Peyer's patch (tissue), 4 donors: ENCODE data around the gene CDK5R2. TPM values are rescaled to one million over a fixed set of nuclear protein-coding genes. Genes with fewer than 3 reads are reported as not detected.

Source experiments
- DNase-seq, 3 donors: peaks; one replicate each; pipeline ENCODE4 v3.0.0-alpha.2; 2017 to 2019
- H3K27ac ChIP-seq, 4 donors: fragments of 200-600 bp; sonication (generic); one replicate each; pipeline ENCODE4 v1.5.1; 2016 to 2019
- H3K27me3 ChIP-seq, 2 donors: fragments of 200-600 bp; sonication (generic); one replicate each; pipeline ENCODE4 v1.5.1; 2019
- H3K36me3 ChIP-seq, 3 donors: fragments of 200-600 bp; sonication (generic); one replicate each; pipeline ENCODE4 v1.5.1; 2016 to 2019
- H3K4me1 ChIP-seq, 4 donors: fragments of 200-600 bp; sonication (generic); one replicate each; pipeline ENCODE4 v1.5.1; 2016 to 2019
- H3K4me3 ChIP-seq, 4 donors: fragments of 200-600 bp; sonication (generic); 1 replicate in 3 of 4; 2 replicates in 1 of 4; pipeline ENCODE4 v1.5.1; 2016 to 2019; ENCODE audit warnings: mild to moderate bottlenecking in 1 of 4
- H3K9me3 ChIP-seq, 4 donors: fragments of 200-600 bp; sonication (generic); one replicate each; pipeline ENCODE4 v1.5.1; 2016 to 2019; ENCODE audit warnings: mild to moderate bottlenecking in 1 of 4
- POLR2A ChIP-seq, 2 donors: fragments of 450-650 bp; IDR thresholded peaks; one replicate each; pipeline ENCODE4 v1.5.1; 2017; ENCODE audit warnings: antibody characterized with exemption in 2 of 2, mild to moderate bottlenecking in 2 of 2, moderate library complexity in 2 of 2
- total RNA-seq, 4 donors: library from RNA; depleted of rRNA; stranded (reverse); fragments of >200 nt; gene quantifications; one replicate each; pipeline ENCODE4 v1.1.0, GENCODE V29; 2016
- TF ChIP-seq, protein P1 (sequence below), 6 experiments: fragments of 450-650 bp in 4 of 6; fragments of 200-600 bp in 2 of 6; sonication (generic) in 1 of 6; IDR thresholded peaks; one replicate each; pipeline ENCODE4 v1.5.1; 2017 to 2019; ENCODE audit warnings: antibody characterized with exemption in 6 of 6, mild to moderate bottlenecking in 3 of 6, moderate library complexity in 1 of 6

CDK5R2 gene
- total RNA-seq, 4 donors from 2014 or later: 0.54 to 1.1 (median 0.95) TPM; not detected in 1

DNA sequence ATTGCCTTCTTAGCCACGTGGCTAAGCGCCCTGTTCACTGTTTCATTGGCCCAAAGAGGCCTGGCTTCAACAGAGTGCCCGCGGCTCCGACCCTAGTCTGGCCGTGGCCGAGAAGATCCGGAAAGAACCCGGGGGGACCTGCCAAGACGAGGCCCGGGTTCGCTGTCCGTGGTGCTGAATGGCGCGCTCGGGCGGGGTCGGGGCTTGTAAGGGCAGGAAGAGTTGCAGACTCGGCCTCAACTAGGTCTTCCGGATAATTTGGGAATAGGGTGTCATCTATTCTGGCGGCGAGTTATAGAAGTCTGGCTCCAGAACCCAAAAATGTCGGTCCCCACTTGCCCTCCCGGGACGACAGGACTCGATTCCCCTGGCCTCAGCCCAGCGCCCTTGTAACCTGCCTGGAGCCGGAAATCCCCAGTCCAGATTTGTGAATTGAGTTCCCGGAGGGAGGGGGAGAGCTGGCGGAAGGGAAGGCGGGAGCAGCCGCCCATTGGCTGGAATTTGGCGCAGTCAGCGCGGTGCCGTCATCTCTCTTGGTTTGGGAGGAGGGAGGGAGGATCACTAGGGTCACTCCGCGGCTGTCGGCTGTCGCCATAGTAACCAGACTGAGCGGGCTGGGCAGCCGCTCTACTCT, 3.5 kb downstream of the CDK5R2 start:
- peaks cover 0 to 23% (median 7%) of the 10 kb centered on the region in 4 donors for H3K4me1 ChIP-seq
- no peak overlapping the region for H3K27ac ChIP-seq
- H3K27me3 ChIP-seq: peaks cover 0 to 45% of the 10 kb centered on the region in 2 donors
- no peaks in the 10 kb centered on the region for H3K9me3 ChIP-seq
- no peaks in the 10 kb centered on the region for H3K36me3 ChIP-seq
- H3K4me3 ChIP-seq: no peak overlapping the region
- TF ChIP-seq, protein P1, sequence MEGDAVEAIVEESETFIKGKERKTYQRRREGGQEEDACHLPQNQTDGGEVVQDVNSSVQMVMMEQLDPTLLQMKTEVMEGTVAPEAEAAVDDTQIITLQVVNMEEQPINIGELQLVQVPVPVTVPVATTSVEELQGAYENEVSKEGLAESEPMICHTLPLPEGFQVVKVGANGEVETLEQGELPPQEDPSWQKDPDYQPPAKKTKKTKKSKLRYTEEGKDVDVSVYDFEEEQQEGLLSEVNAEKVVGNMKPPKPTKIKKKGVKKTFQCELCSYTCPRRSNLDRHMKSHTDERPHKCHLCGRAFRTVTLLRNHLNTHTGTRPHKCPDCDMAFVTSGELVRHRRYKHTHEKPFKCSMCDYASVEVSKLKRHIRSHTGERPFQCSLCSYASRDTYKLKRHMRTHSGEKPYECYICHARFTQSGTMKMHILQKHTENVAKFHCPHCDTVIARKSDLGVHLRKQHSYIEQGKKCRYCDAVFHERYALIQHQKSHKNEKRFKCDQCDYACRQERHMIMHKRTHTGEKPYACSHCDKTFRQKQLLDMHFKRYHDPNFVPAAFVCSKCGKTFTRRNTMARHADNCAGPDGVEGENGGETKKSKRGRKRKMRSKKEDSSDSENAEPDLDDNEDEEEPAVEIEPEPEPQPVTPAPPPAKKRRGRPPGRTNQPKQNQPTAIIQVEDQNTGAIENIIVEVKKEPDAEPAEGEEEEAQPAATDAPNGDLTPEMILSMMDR (IDR thresholded peaks at IDR 0.05): no peak
- no peak for TF ChIP-seq POLR2A (IDR thresholded peaks at IDR 0.05)
- peak in 2 of 3 donors; percentile 67 to 68 for DNase-seq

GRCh38 chr2:218963601-218964000, 4.1 kb downstream of the CDK5R2 start:
- TF ChIP-seq, protein P1 (IDR thresholded peaks at IDR 0.05): no peak
- TF ChIP-seq POLR2A (IDR thresholded peaks at IDR 0.05): no peak
- H3K27ac ChIP-seq: no peak overlapping the region
- H3K36me3 ChIP-seq: no peaks in the 10 kb centered on the region
- no peaks in the 10 kb centered on the region for H3K9me3 ChIP-seq
- H3K27me3 ChIP-seq: peaks cover 0 to 42% of the 10 kb centered on the region in 2 donors
- peaks cover 0 to 23% (median 7%) of the 10 kb centered on the region in 4 donors for H3K4me1 ChIP-seq
- H3K4me3 ChIP-seq: no peak overlapping the region
- no peak for DNase-seq

DNA sequence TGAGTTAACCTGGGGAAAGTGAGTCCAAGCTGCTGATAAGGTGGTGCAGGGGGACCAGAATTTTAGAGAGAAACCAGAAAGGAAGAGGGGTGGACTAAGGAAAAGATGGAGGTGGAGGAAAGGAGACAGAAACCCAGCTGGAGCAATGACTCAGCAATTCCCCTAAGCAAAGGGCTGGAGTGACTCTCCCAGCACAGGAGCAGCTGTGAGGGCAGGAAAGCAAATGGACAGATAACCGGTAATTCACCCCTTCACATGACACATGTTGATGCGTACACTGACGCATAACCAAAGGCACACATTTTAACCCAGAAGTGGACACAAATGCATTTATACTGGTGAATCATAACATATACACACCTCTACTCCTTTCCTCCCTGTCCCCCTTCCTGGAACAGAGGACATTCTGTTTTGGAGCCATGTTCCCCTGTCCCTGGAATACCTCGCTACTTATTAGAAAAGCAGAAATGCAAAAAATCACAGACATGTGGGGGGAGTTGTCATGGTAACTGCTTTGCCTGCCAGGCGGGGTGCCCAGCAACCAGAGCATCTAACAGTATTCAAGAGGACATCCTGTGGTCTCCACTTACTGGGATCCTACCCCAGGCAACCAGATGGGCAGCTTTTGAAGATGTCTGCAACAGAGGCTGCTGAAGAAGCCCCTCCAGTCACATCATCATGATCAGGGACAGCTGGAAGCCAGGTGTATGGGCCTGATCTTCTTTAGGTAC, 4.7 kb downstream of the CDK5R2 start:
- Histone ChIP-seq H3K4me3 (no peak overlapping the region), H3K9me3 (no peaks in the 10 kb centered on the region), H3K27me3 (peaks cover 0 to 36% of the 10 kb centered on the region in 2 donors), H3K4me1 (peaks cover 0 to 19% (median 7%) of the 10 kb centered on the region in 4 donors), H3K36me3 (no peaks in the 10 kb centered on the region), H3K27ac (no peak overlapping the region)
- DNase-seq: peak in 1 of 3 donors; percentile 7
- TF ChIP-seq, protein P1 (IDR thresholded peaks at IDR 0.05): no peak
- no peak for TF ChIP-seq POLR2A (IDR thresholded peaks at IDR 0.05)

GRCh38 chr2:218970894-218971293, 11.4 kb downstream of the CDK5R2 start:
- Histone ChIP-seq H3K36me3 (no peaks in the 10 kb centered on the region), H3K27ac (no peak overlapping the region), H3K27me3 (no peaks in the 10 kb centered on the region), H3K4me1 (no peaks in the 10 kb centered on the region), H3K9me3 (no peaks in the 10 kb centered on the region), H3K4me3 (no peak overlapping the region)
- DNase-seq: no peak
- TF ChIP-seq, protein P1 (IDR thresholded peaks at IDR 0.05): no peak
- TF ChIP-seq POLR2A (IDR thresholded peaks at IDR 0.05): no peak

GRCh38 chr2:218975060-218975777, 15.8 kb downstream of the CDK5R2 start:
- Histone ChIP-seq H3K4me3 (no peak overlapping the region), H3K9me3 (no peaks in the 10 kb centered on the region), H3K36me3 (no peaks in the 10 kb centered on the region), H3K27ac (peak overlapping the region in 2 of 4 donors; percentile 85 to 87), H3K27me3 (peaks cover 0 to 1% of the 10 kb centered on the region in 2 donors), H3K4me1 (peaks cover 0 to 7% (median 0%) of the 10 kb centered on the region in 4 donors)
- DNase-seq: peak in 1 of 3 donors; percentile 84
- TF ChIP-seq POLR2A (IDR thresholded peaks at IDR 0.05): no peak
- TF ChIP-seq, protein P1 (IDR thresholded peaks at IDR 0.05): peak in 2 of 6 experiments; percentile 22 to 58
